Suprapubic skin (tissue), 4 donors: ENCODE data around the gene DYNC1I2.

ENCODE experiments used
- EP300 ChIP-seq: sonication (generic); formaldehyde crosslinking; IDR thresholded peaks from one replicate; pipeline ENCODE4 v1.6.1; 2017; ENCODE audit warnings: antibody characterized with exemption
- POLR2A ChIP-seq, 2 donors: fragments of 450-650 bp; IDR thresholded peaks; one replicate each; pipeline ENCODE4 v1.6.1; 2017; ENCODE audit warnings: antibody characterized with exemption in 2 of 2, mild to moderate bottlenecking in 2 of 2, moderate library complexity in 2 of 2
- POLR2AphosphoS5 ChIP-seq, 3 donors: sonication (generic); formaldehyde crosslinking; IDR thresholded peaks; one replicate each; pipeline ENCODE4 v1.6.1; 2017; ENCODE audit warnings: antibody characterized with exemption in 3 of 3
- TF ChIP-seq, protein P1 (sequence below), 2 donors: fragments of 200-600 bp in 1 of 2; fragments of 450-650 bp in 1 of 2; sonication (generic) in 1 of 2; IDR thresholded peaks; one replicate each; pipeline ENCODE4 v1.5.1; 2016 to 2019; ENCODE audit warnings: antibody characterized with exemption in 2 of 2, mild to moderate bottlenecking in 1 of 2, moderate library complexity in 1 of 2

DNA sequence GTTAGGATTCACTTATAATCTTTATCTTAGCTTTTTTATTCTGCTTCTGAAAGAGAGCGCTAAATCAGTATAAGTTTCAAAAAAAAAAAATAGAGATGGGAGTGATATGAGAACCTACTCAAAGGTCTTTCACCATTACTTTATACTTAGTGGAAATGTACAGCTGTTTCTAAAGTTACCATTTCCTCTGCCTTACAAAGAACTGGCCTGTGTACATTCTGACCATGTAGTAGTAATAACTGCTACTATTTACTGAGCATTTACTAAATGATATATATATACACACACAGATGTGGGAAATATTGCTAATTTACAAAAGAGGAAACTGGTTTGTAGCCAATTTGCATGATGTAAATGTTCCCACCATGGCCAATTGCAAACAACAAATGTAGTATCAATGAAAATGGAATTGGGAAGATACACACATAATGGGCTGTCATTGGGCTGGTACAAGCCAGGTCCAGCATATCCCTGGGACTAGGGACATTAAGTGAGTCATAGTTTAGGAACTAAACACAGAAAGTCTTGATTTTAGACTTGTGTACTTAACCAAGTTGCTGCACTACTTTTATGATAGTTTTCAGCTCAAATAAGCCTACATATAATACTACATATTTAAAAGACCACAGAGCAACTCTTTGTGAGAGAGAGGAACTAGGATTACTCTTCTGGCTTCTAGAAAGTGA lies 67.1 kb downstream of the DYNC1I2 start:
- TF ChIP-seq, protein P1, sequence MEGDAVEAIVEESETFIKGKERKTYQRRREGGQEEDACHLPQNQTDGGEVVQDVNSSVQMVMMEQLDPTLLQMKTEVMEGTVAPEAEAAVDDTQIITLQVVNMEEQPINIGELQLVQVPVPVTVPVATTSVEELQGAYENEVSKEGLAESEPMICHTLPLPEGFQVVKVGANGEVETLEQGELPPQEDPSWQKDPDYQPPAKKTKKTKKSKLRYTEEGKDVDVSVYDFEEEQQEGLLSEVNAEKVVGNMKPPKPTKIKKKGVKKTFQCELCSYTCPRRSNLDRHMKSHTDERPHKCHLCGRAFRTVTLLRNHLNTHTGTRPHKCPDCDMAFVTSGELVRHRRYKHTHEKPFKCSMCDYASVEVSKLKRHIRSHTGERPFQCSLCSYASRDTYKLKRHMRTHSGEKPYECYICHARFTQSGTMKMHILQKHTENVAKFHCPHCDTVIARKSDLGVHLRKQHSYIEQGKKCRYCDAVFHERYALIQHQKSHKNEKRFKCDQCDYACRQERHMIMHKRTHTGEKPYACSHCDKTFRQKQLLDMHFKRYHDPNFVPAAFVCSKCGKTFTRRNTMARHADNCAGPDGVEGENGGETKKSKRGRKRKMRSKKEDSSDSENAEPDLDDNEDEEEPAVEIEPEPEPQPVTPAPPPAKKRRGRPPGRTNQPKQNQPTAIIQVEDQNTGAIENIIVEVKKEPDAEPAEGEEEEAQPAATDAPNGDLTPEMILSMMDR (IDR thresholded peaks at IDR 0.05) = no peak
- TF ChIP-seq POLR2AphosphoS5 (IDR thresholded peaks at IDR 0.05) = no peak
- no peak for TF ChIP-seq POLR2A (IDR thresholded peaks at IDR 0.05)
- TF ChIP-seq EP300 = no peak
